Type B pancreatic cell (in vitro differentiated cells): ENCODE measurements around the gene FYCO1. TPM values are rescaled to one million over a fixed set of nuclear protein-coding genes. Genes with fewer than 3 reads are reported as not detected.

Source experiments
- DNase-seq: peaks from one replicate; pipeline ENCODE4 v3.0.0; 2021; ENCODE audit warnings: mixed read lengths; ENCODE audit not compliant: unreplicated experiment; ENCODE audit errors: extremely low spot score
- H3K27ac Mint-ChIP-seq: 2 replicates; pipeline ENCODE4 v1.8.0; 2021; ENCODE audit warnings: mild to moderate bottlenecking, mixed read lengths
- H3K27me3 Mint-ChIP-seq: 2 replicates; pipeline ENCODE4 v1.8.0; 2021; ENCODE audit warnings: mixed read lengths
- H3K36me3 Mint-ChIP-seq: 2 replicates; pipeline ENCODE4 v1.8.0; 2021; ENCODE audit warnings: mixed read lengths
- H3K4me1 Mint-ChIP-seq: one replicate; pipeline ENCODE4 v1.8.0; 2021; ENCODE audit warnings: mixed read lengths; ENCODE audit not compliant: unreplicated experiment
- H3K4me3 Mint-ChIP-seq: 2 replicates; pipeline ENCODE4 v1.8.0; 2021; ENCODE audit warnings: mild to moderate bottlenecking, mixed read lengths
- H3K9me3 Mint-ChIP-seq: 2 replicates; pipeline ENCODE4 v1.8.0; 2021; ENCODE audit warnings: mixed read lengths
- total RNA-seq: library from RNA; stranded (reverse); gene quantifications from 2 replicates; pipeline ENCODE4 v1.2.1, GENCODE V29; 2021; ENCODE audit warnings: low replicate concordance
- TF ChIP-seq, protein P1 (sequence below): fragments of 200-600 bp; sonication (generic); conservative IDR thresholded peaks from 2 replicates; pipeline ENCODE4 v1.5.0; 2021; ENCODE audit warnings: antibody characterized with exemption, mild to moderate bottlenecking

The FYCO1 gene
- total RNA-seq, 1 donor from 2014 or later = 15.2 TPM

DNA sequence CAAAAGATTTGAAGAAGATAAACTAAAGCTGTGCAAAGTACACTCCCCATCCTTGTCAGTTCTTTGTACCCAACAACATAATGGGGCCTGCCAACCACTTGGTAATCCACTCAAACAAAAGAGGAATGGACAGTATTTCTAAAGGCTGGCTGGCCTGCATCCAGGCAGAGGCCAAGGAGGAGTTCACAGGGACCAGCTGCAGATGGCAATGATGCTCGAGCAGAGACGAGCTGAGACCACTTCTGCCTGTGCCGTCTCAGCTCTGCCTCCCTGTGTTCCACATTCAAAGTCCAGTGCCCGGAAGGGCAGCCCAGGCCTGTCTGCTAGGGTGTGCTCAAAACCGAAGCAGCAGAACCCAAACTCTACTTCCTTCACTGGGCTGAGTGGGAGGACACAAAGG is 38.0 kb downstream of the FYCO1 start:
- H3K4me3 Mint-ChIP-seq = no peak overlapping the region
- H3K4me1 Mint-ChIP-seq = no peaks in the 10 kb centered on the region
- peaks cover 29% of the 10 kb centered on the region for H3K36me3 Mint-ChIP-seq
- TF ChIP-seq, protein P1, sequence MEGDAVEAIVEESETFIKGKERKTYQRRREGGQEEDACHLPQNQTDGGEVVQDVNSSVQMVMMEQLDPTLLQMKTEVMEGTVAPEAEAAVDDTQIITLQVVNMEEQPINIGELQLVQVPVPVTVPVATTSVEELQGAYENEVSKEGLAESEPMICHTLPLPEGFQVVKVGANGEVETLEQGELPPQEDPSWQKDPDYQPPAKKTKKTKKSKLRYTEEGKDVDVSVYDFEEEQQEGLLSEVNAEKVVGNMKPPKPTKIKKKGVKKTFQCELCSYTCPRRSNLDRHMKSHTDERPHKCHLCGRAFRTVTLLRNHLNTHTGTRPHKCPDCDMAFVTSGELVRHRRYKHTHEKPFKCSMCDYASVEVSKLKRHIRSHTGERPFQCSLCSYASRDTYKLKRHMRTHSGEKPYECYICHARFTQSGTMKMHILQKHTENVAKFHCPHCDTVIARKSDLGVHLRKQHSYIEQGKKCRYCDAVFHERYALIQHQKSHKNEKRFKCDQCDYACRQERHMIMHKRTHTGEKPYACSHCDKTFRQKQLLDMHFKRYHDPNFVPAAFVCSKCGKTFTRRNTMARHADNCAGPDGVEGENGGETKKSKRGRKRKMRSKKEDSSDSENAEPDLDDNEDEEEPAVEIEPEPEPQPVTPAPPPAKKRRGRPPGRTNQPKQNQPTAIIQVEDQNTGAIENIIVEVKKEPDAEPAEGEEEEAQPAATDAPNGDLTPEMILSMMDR = no peak
- H3K9me3 Mint-ChIP-seq = no peaks in the 10 kb centered on the region
- no peak for DNase-seq
- H3K27ac Mint-ChIP-seq = no peak overlapping the region
- no peaks in the 10 kb centered on the region for H3K27me3 Mint-ChIP-seq

DNA sequence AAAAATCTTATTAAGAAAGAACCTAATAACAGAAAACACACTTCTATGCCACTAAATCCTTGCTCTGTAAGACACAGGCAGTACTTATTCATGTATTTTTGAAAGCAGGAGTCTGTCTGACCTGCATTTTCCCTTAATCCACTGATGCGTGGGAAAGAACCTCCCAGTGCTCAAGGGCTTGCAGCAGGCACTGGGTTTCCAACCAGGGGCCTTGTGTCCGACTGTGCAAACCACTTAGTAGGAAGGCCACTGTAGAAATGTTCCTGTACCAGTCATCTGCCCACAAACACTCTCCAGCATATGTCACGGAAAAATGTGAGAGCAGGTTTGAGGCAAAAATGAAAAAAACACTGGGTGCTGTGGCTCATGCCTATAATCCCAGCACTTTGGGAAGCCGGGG is 39.9 kb downstream of the FYCO1 start:
- Mint-ChIP-seq H3K27ac (no peak overlapping the region), H3K4me3 (no peak overlapping the region), H3K9me3 (no peaks in the 10 kb centered on the region), H3K27me3 (no peaks in the 10 kb centered on the region), H3K4me1 (no peaks in the 10 kb centered on the region), H3K36me3 (peaks cover 19% of the 10 kb centered on the region)
- TF ChIP-seq, protein P1 = no peak
- DNase-seq = no peak

DNA sequence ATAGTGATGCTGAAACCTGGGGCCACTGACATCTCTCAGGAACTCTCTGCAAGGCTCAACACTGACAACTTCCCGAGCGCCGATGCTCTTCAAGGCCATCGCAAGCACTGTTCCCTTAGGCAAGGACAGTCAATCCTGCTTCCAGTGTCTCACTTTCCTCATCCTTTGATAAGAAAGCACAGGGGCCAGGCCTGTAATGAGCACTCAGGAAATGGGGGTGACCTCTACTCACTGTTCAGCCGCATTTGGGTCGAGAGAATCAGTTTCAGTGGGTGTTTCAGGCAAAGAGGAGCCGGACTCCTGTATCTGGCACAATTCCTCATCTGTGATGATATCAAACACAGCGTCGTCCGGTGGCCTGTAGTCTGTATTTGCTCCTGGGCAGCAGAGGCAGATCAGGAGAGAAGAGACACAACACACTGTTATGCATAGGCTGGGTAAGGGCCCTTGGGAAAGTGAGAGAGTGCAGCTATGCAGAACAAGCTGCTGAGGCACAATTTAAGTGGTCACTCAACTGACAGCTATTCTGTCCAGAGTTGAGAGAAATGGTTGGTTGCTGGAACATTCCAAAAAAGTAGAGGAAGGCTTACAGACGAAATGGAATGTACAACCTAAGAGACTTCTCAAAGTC is 40.5 kb downstream of the FYCO1 start:
- Mint-ChIP-seq H3K4me3 (no peak overlapping the region), H3K36me3 (peaks cover 18% of the 10 kb centered on the region), H3K4me1 (no peaks in the 10 kb centered on the region), H3K27me3 (no peaks in the 10 kb centered on the region), H3K9me3 (no peaks in the 10 kb centered on the region), H3K27ac (no peak overlapping the region)
- TF ChIP-seq, protein P1 = no peak
- DNase-seq = no peak

DNA sequence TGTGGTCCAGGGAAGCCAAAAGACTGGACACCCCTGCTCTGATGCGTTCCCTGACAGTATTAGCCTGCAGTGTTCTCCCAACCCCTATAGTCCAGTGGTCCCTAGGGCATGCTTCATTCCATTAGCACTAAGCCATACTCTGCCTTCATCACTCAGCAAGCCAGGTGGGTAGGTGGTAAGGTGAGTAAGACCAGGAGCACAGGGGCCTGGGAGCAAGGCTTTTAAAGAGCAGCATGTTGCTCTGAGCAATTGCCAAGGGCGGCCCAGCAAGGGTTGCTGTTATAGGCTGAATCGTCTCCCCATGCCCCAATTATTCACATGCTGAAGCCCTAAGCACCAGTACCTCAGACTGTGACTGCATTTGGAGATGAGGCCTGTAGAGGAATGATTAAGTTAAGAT is 41.3 kb downstream of the FYCO1 start:
- no peak for DNase-seq
- Mint-ChIP-seq H3K4me1 (no peaks in the 10 kb centered on the region), H3K27me3 (no peaks in the 10 kb centered on the region), H3K9me3 (no peaks in the 10 kb centered on the region), H3K36me3 (peaks cover 14% of the 10 kb centered on the region), H3K4me3 (no peak overlapping the region), H3K27ac (no peak overlapping the region)
- TF ChIP-seq, protein P1 = no peak

DNA sequence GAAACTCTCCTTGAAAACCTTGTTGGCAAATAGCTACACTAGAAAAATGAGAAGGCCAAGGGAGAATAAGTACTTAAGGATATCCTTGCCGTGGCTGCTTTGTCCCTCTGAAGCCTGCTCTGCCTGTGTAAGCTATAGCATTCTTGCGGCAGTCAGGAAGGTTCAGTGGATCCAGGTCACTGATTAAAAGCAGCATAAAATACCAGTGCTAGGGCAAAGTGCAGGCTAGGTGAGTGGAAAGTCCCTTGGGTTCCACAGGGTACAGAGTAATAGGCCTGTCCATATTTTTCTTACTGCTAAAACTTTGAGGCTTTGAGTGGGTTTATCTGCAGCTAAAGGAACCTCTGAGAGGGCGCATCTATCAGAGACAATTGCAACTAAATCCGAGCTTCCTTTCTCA is 42.1 kb downstream of the FYCO1 start:
- DNase-seq = no peak
- H3K9me3 Mint-ChIP-seq = no peaks in the 10 kb centered on the region
- no peak overlapping the region for H3K4me3 Mint-ChIP-seq
- H3K27me3 Mint-ChIP-seq = no peaks in the 10 kb centered on the region
- peaks cover 10% of the 10 kb centered on the region for H3K36me3 Mint-ChIP-seq
- H3K27ac Mint-ChIP-seq = no peak overlapping the region
- TF ChIP-seq, protein P1 = no peak
- H3K4me1 Mint-ChIP-seq = no peaks in the 10 kb centered on the region

DNA sequence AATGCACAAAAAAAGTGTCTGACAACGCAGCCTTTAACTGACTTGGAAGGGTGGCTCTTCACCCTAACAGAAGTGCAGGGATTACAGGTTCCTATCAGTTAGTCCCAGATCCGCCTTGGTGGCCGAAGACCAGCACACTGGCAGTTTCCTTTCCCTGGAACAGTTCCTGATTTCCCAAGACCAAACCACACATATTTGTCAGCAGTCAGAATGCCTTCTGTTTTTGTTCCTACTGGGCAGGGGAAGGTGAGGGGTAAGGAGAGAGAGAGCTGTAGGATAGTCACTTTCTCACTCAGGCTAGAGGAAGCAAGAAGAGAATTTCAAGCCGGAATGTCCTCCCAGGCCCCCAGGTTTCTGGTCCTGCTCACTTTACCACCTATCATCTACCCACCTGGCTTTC is 43.2 kb downstream of the FYCO1 start:
- no peaks in the 10 kb centered on the region for H3K27me3 Mint-ChIP-seq
- H3K36me3 Mint-ChIP-seq = peaks cover 10% of the 10 kb centered on the region
- DNase-seq = no peak

More for the DNA sequence above, 43.2 kb downstream of the FYCO1 start:
- Mint-ChIP-seq H3K27ac (no peak overlapping the region), H3K4me1 (no peaks in the 10 kb centered on the region), H3K9me3 (no peaks in the 10 kb centered on the region), H3K4me3 (no peak overlapping the region)
- TF ChIP-seq, protein P1 = no peak
